Thyroid gland (tissue), 4 donors: ENCODE data around the gene DDX21.
"Not testable (repeated sequence)": the region's sequence is repeated elsewhere in the genome, so short reads cannot be mapped to it uniquely, and the experiment has no call there.

Source experiments
- POLR2A ChIP-seq, 2 donors: fragments of 450-650 bp; IDR thresholded peaks; one replicate each; pipeline ENCODE4 v1.6.1; 2017; ENCODE audit warnings: antibody characterized with exemption in 2 of 2, mild to moderate bottlenecking in 2 of 2, moderate library complexity in 1 of 2
- TF ChIP-seq, protein P1 (sequence below), 6 experiments: fragments of 200-600 bp in 3 of 6; fragments of 450-650 bp in 3 of 6; sonication (generic) in 3 of 6; IDR thresholded peaks; one replicate each; pipeline ENCODE4 v1.5.1; 2016 to 2019; ENCODE audit warnings: antibody characterized with exemption in 6 of 6, mild to moderate bottlenecking in 2 of 6, inconsistent platforms in 1 of 6, moderate library complexity in 1 of 6

DNA sequence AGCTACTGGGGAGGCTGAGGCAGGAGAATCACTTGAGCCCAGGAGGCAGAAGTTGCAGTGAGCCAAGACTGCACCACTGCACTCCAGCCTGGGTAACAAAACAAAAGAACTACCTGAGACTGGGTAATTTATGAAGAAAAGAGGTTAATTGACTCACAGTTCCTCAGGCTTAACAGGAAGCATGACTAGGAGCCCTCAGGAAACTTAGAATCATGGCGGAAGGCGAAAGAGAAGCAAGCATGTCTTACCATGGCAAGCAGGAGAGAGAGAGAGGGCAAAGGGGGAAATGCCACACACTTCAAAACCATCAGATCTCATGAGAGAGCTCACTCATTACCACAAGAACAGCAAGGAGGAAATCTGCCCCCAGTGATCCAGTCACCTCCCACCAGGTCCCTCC is 56.8 kb downstream of the DDX21 start:
- TF ChIP-seq, protein P1, sequence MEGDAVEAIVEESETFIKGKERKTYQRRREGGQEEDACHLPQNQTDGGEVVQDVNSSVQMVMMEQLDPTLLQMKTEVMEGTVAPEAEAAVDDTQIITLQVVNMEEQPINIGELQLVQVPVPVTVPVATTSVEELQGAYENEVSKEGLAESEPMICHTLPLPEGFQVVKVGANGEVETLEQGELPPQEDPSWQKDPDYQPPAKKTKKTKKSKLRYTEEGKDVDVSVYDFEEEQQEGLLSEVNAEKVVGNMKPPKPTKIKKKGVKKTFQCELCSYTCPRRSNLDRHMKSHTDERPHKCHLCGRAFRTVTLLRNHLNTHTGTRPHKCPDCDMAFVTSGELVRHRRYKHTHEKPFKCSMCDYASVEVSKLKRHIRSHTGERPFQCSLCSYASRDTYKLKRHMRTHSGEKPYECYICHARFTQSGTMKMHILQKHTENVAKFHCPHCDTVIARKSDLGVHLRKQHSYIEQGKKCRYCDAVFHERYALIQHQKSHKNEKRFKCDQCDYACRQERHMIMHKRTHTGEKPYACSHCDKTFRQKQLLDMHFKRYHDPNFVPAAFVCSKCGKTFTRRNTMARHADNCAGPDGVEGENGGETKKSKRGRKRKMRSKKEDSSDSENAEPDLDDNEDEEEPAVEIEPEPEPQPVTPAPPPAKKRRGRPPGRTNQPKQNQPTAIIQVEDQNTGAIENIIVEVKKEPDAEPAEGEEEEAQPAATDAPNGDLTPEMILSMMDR (IDR thresholded peaks at IDR 0.05): not testable (repeated sequence)
- TF ChIP-seq POLR2A (IDR thresholded peaks at IDR 0.05): not testable (repeated sequence)
